CD4-positive, alpha-beta T cell (primary cell): ENCODE results near the gene TRAFD1. TPM values are rescaled to one million over a fixed set of nuclear protein-coding genes. Genes with fewer than 3 reads are reported as not detected.
"Not testable (repeated sequence)": the region's sequence is repeated elsewhere in the genome, so short reads cannot be mapped to it uniquely, and the experiment has no call there.

Experiments
- ATAC-seq: fragments of 200-7000 bp; cut with Tn5 transposase; one replicate; pipeline ENCODE4 v1.10.0; 2022; ENCODE audit warnings: mild to moderate bottlenecking; ENCODE audit not compliant: poor library complexity
- CTCF ChIA-PET: fragments of 350-600 bp; sonication (Branson Sonifier 250); formaldehyde crosslinking; loops from one replicate; lab custom pipeline; 2021; ENCODE audit warnings: antibody characterized with exemption, inconsistent platforms; lab: Charles Lee
- POLR2A ChIA-PET: fragments of 350-600 bp; sonication (Branson Sonifier 250); formaldehyde crosslinking; loops from one replicate; lab custom pipeline; 2021; ENCODE audit warnings: antibody characterized with exemption, inconsistent platforms; lab: Charles Lee
- DNase-seq, 14 experiments: peaks; one replicate each; pipeline ENCODE4 v3.0.0-alpha.2; 2013 to 2020; ENCODE audit warnings: mixed read lengths in 2 of 14
- H3K27ac ChIP-seq, 2 donors: one replicate each; pipeline versions ENCODE4 v1.5.1 to v1.7.0; 2013; ENCODE audit warnings: low read length in 2 of 2, low read depth in 1 of 2, mild to moderate bottlenecking in 1 of 2
- H3K27me3 ChIP-seq, 2 experiments: 1 replicate in 1 of 2; 2 replicates in 1 of 2; pipeline versions ENCODE4 v1.6.1 to v1.7.0; 2013; ENCODE audit warnings: low read length in 2 of 2, control low read depth in 1 of 2, mild to moderate bottlenecking in 1 of 2, moderate library complexity in 1 of 2; ENCODE audit not compliant: insufficient read depth in 2 of 2, control insufficient read depth in 1 of 2
- H3K36me3 ChIP-seq: one replicate; pipeline ENCODE4 v1.6.1; 2013; ENCODE audit warnings: low read length, control low read depth; ENCODE audit not compliant: insufficient read depth
- H3K4me1 ChIP-seq: one replicate; pipeline ENCODE4 v1.6.1; 2013; ENCODE audit warnings: low read length, control low read depth; ENCODE audit not compliant: insufficient read depth
- H3K4me3 ChIP-seq: one replicate; pipeline ENCODE4 v1.5.1; 2013; ENCODE audit warnings: mild to moderate bottlenecking, low read length, moderate library complexity
- H3K9me3 ChIP-seq, 2 experiments: 1 replicate in 1 of 2; 2 replicates in 1 of 2; pipeline versions ENCODE4 v1.6.1 to v1.7.0; 2013; ENCODE audit warnings: low read length in 2 of 2, mild to moderate bottlenecking in 2 of 2, control low read depth in 1 of 2, moderate library complexity in 1 of 2; ENCODE audit not compliant: control insufficient read depth in 1 of 2, insufficient read depth in 1 of 2
- H3K27ac Mint-ChIP-seq: one replicate; pipeline ENCODE4 v1.8.0; 2020; ENCODE audit warnings: mixed read lengths
- H3K27me3 Mint-ChIP-seq: one replicate; pipeline ENCODE4 v1.8.0; 2021; ENCODE audit warnings: mixed read lengths
- H3K36me3 Mint-ChIP-seq: one replicate; pipeline ENCODE4 v1.8.0; 2021; ENCODE audit warnings: low read depth, mixed read lengths
- H3K4me1 Mint-ChIP-seq: one replicate; pipeline ENCODE4 v1.8.0; 2021; ENCODE audit warnings: low read depth, mixed read lengths
- H3K4me3 Mint-ChIP-seq: one replicate; pipeline ENCODE4 v1.8.0; 2020; ENCODE audit warnings: mild to moderate bottlenecking, mixed read lengths
- H3K9me3 Mint-ChIP-seq: one replicate; pipeline ENCODE4 v1.8.0; 2020; ENCODE audit warnings: mixed read lengths
- CTCF ChIP-seq: fragments of 200-600 bp; IDR thresholded peaks from one replicate; pipeline ENCODE4 v1.8.0; 2022; ENCODE audit warnings: antibody characterized with exemption, mild to moderate bottlenecking
- intact Hi-C, 2 experiments: fragments of 100-400 bp; cut with DNase I in 1 of 2; cut with micrococcal nuclease in 1 of 2; formaldehyde crosslinking; loops; one replicate each; pipeline versions ENCODE4 v1.15.1 to v1.9.0; 2023 to 2025; cut with DNase I, micrococcal nuclease
- total RNA-seq, 174 experiments: library from RNA in 2 of 174; stranded (reverse) in 2 of 174; gene quantifications; one replicate each; pipeline ENCODE4 v1.2.3 and lab custom pipeline; 2021 to 2026

Gene TRAFD1
- total RNA-seq, 2 experiments from 2014 or later, result 19.6 to 20.4 TPM

- Mint-ChIP-seq H3K4me3 (no peak overlapping the region), H3K27ac (no peak overlapping the region), H3K9me3 (peaks cover 10% of the 10 kb centered on the region), H3K4me1 (peaks cover 8% of the 10 kb centered on the region), H3K36me3 (peaks cover 91% of the 10 kb centered on the region), H3K27me3 (no peaks in the 10 kb centered on the region)
- intact Hi-C loops, result no loop called here
- CTCF ChIA-PET, result no interaction called here
- POLR2A ChIA-PET, result interaction anchor here (0.7 to 2.0 kb wide), 3 partner anchors 23 to 44 kb away, joined by 3 to 6 read pairs (median 3); partner anchors contain the start of genes NAA25 and TRAFD1
- no peak for TF ChIP-seq CTCF
- ATAC-seq, result no peak
- Histone ChIP-seq H3K27me3 (no peaks in the 10 kb centered on the region), H3K27ac (no peak overlapping the region), H3K9me3 (peaks cover 5 to 20% of the 10 kb centered on the region in 2 experiments), H3K4me3 (no peak overlapping the region), H3K4me1 (peaks cover 4% of the 10 kb centered on the region), H3K36me3 (peaks cover 64% of the 10 kb centered on the region)
- peak in 1 of 14 experiments; percentile 15 for DNase-seq
These were observed 28.0 kb downstream of the TRAFD1 start for GRCh38 chr12:112153181-112153892.

- Mint-ChIP-seq H3K4me3 (no peak overlapping the region), H3K4me1 (peaks cover 11% of the 10 kb centered on the region), H3K9me3 (peaks cover 10% of the 10 kb centered on the region), H3K36me3 (peaks cover 91% of the 10 kb centered on the region), H3K27me3 (no peaks in the 10 kb centered on the region), H3K27ac (no peak overlapping the region)
- intact Hi-C loops, result no loop called here
- Histone ChIP-seq H3K27me3 (no peaks in the 10 kb centered on the region), H3K4me1 (peaks cover 10% of the 10 kb centered on the region), H3K36me3 (peaks cover 63% of the 10 kb centered on the region), H3K27ac (no peak overlapping the region), H3K9me3 (peaks cover 9 to 25% of the 10 kb centered on the region in 2 experiments), H3K4me3 (no peak overlapping the region)
- ChIA-PET POLR2A (interaction anchor here (1.0 to 2.0 kb wide), 2 partner anchors 23 to 45 kb away, joined by 3 to 6 read pairs; partner anchors contain the start of gene NAA25), CTCF (interaction anchor here (0.6 kb wide), 1 partner anchor 65 kb away, joined by 3 read pairs; no protein-coding TSS in a partner anchor)
- DNase-seq (peak in 1 of 14 experiments; percentile 22), ATAC-seq (no peak)
- TF ChIP-seq CTCF, result no peak
These were observed 28.5 kb downstream of the TRAFD1 start for GRCh38 chr12:112153893-112154219.

GRCh38 chr12:112158461-112159145 lies 33.2 kb downstream of the TRAFD1 start:
- intact Hi-C loops, H3K4me3 Mint-ChIP-seq, CTCF ChIA-PET, H3K4me3 ChIP-seq, H3K9me3 Mint-ChIP-seq, H3K27me3 Mint-ChIP-seq, H3K27me3 ChIP-seq: not testable (repeated sequence)
- peaks cover 97% of the 10 kb centered on the region for H3K36me3 Mint-ChIP-seq
- DNase-seq, result peak in 12 of 14 experiments; percentile 8 to 67 (median 30)
- Histone ChIP-seq H3K9me3 (peaks cover 9 to 39% of the 10 kb centered on the region in 2 experiments), H3K36me3 (peaks cover 45% of the 10 kb centered on the region), H3K27ac (peak overlapping the region in 1 of 2 donors; percentile 18), H3K4me1 (peaks cover 19% of the 10 kb centered on the region)
- ATAC-seq, result peak; percentile 63
- POLR2A ChIA-PET, result interaction anchor here (0.6 to 2.3 kb wide), 5 partner anchors 28 to 145 kb away, joined by 4 to 15 read pairs (median 5); partner anchors contain the start of gene TRAFD1
- H3K4me1 Mint-ChIP-seq, result peaks cover 11% of the 10 kb centered on the region
- peak overlapping the region; percentile 70 for H3K27ac Mint-ChIP-seq
